ENCODE measurements around the gene BORCS5. TPM values are rescaled to one million over a fixed set of nuclear protein-coding genes. Genes with fewer than 3 reads are reported as not detected.
A peak's percentile ranks its signal among the peaks of the same experiment; 100 is the strongest.

Gene BORCS5
- total and polyA plus RNA-seq, 5 donors from 2014 or later: 25.0 to 39.2 (median 36.2) TPM

- H3K4me3 ChIP-seq (ENCODE audit: low read depth, low read length): no peak overlapping the region
- no peaks in the 10 kb centered on the region for H3K9me3 ChIP-seq (ENCODE audit: control insufficient read depth in 2 of 2, low read length in 2 of 2)
- DNase-seq (no peak), ATAC-seq (ENCODE audit: low read depth in 2 of 2) (no peak)
- no peaks in the 10 kb centered on the region for H3K27me3 ChIP-seq (ENCODE audit: control insufficient read depth, insufficient read depth, low read length)
- H3K4me1 ChIP-seq (ENCODE audit: control insufficient read depth, insufficient read depth, low read length, poor library complexity, severe bottlenecking): peaks cover 46% of the 10 kb centered on the region
- peaks cover 26 to 55% (median 40%) of the 10 kb centered on the region in 4 donors for H3K4me1 Mint-ChIP-seq
- no peaks in the 10 kb centered on the region for H3K9me3 Mint-ChIP-seq
- H3K27ac Mint-ChIP-seq: peak overlapping the region in 2 of 3 donors; percentile 68 to 98
- peaks cover 4% of the 10 kb centered on the region for H3K36me3 ChIP-seq (ENCODE audit: control insufficient read depth, insufficient read depth, low read length)
- no peaks in the 10 kb centered on the region for H3K27me3 Mint-ChIP-seq
- H3K4me3 Mint-ChIP-seq: peak overlapping the region in 2 of 4 donors; percentile 36 to 48
- no peak overlapping the region for H3K27ac ChIP-seq (ENCODE audit: insufficient read depth, low read length, poor library complexity, severe bottlenecking)
- H3K36me3 Mint-ChIP-seq: peaks cover 25% of the 10 kb centered on the region
Measured at GRCh38 chr12:12447236-12447635, 90.4 kb downstream of the BORCS5 start.

GRCh38 chr12:12447837-12448236 lies 91.0 kb downstream of the BORCS5 start:
- DNase-seq (no peak), ATAC-seq (ENCODE audit: low read depth in 2 of 2) (no peak)
- Mint-ChIP-seq H3K9me3 (no peaks in the 10 kb centered on the region), H3K27ac (peak overlapping the region in 1 of 3 donors; percentile 98), H3K4me1 (peaks cover 24 to 49% (median 37%) of the 10 kb centered on the region in 4 donors), H3K36me3 (peaks cover 29% of the 10 kb centered on the region), H3K27me3 (no peaks in the 10 kb centered on the region), H3K4me3 (peak overlapping the region in 1 of 4 donors; percentile 48)
- Histone ChIP-seq H3K27ac (ENCODE audit: insufficient read depth, low read length, poor library complexity, severe bottlenecking) (no peak overlapping the region), H3K36me3 (ENCODE audit: control insufficient read depth, insufficient read depth, low read length) (peaks cover 4% of the 10 kb centered on the region), H3K9me3 (ENCODE audit: control insufficient read depth in 2 of 2, low read length in 2 of 2) (no peaks in the 10 kb centered on the region), H3K4me1 (ENCODE audit: control insufficient read depth, insufficient read depth, low read length, poor library complexity, severe bottlenecking) (peaks cover 40% of the 10 kb centered on the region), H3K27me3 (ENCODE audit: control insufficient read depth, insufficient read depth, low read length) (no peaks in the 10 kb centered on the region), H3K4me3 (ENCODE audit: low read depth, low read length) (no peak overlapping the region)

GRCh38 chr12:12449533-12450025 lies 92.7 kb downstream of the BORCS5 start:
- H3K27ac ChIP-seq (ENCODE audit: insufficient read depth, low read length, poor library complexity, severe bottlenecking): no peak overlapping the region
- Mint-ChIP-seq H3K36me3 (peaks cover 30% of the 10 kb centered on the region), H3K4me1 (peaks cover 18 to 32% (median 23%) of the 10 kb centered on the region in 4 donors), H3K27ac (peak overlapping the region in 2 of 3 donors; percentile 43 to 54), H3K4me3 (no peak overlapping the region), H3K9me3 (no peaks in the 10 kb centered on the region), H3K27me3 (no peaks in the 10 kb centered on the region)
- H3K4me3 ChIP-seq (ENCODE audit: low read depth, low read length): no peak overlapping the region
- ATAC-seq (ENCODE audit: low read depth in 2 of 2) (no peak), DNase-seq (no peak)
- no peaks in the 10 kb centered on the region for H3K27me3 ChIP-seq (ENCODE audit: control insufficient read depth, insufficient read depth, low read length)
- peaks cover 23% of the 10 kb centered on the region for H3K4me1 ChIP-seq (ENCODE audit: control insufficient read depth, insufficient read depth, low read length, poor library complexity, severe bottlenecking)
- H3K9me3 ChIP-seq (ENCODE audit: control insufficient read depth in 2 of 2, low read length in 2 of 2): no peaks in the 10 kb centered on the region
- peaks cover 4% of the 10 kb centered on the region for H3K36me3 ChIP-seq (ENCODE audit: control insufficient read depth, insufficient read depth, low read length)

- Mint-ChIP-seq H3K9me3 (no peaks in the 10 kb centered on the region), H3K4me1 (peaks cover 18 to 30% (median 21%) of the 10 kb centered on the region in 4 donors), H3K27me3 (no peaks in the 10 kb centered on the region), H3K4me3 (no peak overlapping the region), H3K27ac (no peak overlapping the region), H3K36me3 (peaks cover 30% of the 10 kb centered on the region)
- Histone ChIP-seq H3K4me1 (ENCODE audit: control insufficient read depth, insufficient read depth, low read length, poor library complexity, severe bottlenecking) (peaks cover 18% of the 10 kb centered on the region), H3K27ac (ENCODE audit: insufficient read depth, low read length, poor library complexity, severe bottlenecking) (no peak overlapping the region), H3K27me3 (ENCODE audit: control insufficient read depth, insufficient read depth, low read length) (no peaks in the 10 kb centered on the region), H3K36me3 (ENCODE audit: control insufficient read depth, insufficient read depth, low read length) (peaks cover 4% of the 10 kb centered on the region), H3K9me3 (ENCODE audit: control insufficient read depth in 2 of 2, low read length in 2 of 2) (no peaks in the 10 kb centered on the region), H3K4me3 (ENCODE audit: low read depth, low read length) (no peak overlapping the region)
- DNase-seq (no peak), ATAC-seq (ENCODE audit: low read depth in 2 of 2) (no peak)
Measured at GRCh38 chr12:12450043-12450471, 93.2 kb downstream of the BORCS5 start.

GRCh38 chr12:12451098-12451497 lies 94.2 kb downstream of the BORCS5 start:
- Histone ChIP-seq H3K4me1 (ENCODE audit: control insufficient read depth, insufficient read depth, low read length, poor library complexity, severe bottlenecking) (peaks cover 13% of the 10 kb centered on the region), H3K27me3 (ENCODE audit: control insufficient read depth, insufficient read depth, low read length) (no peaks in the 10 kb centered on the region), H3K27ac (ENCODE audit: insufficient read depth, low read length, poor library complexity, severe bottlenecking) (no peak overlapping the region), H3K9me3 (ENCODE audit: control insufficient read depth in 2 of 2, low read length in 2 of 2) (no peaks in the 10 kb centered on the region), H3K36me3 (ENCODE audit: control insufficient read depth, insufficient read depth, low read length) (peaks cover 4% of the 10 kb centered on the region), H3K4me3 (ENCODE audit: low read depth, low read length) (no peak overlapping the region)
- Mint-ChIP-seq H3K4me3 (no peak overlapping the region), H3K36me3 (peaks cover 30% of the 10 kb centered on the region), H3K9me3 (no peaks in the 10 kb centered on the region), H3K27me3 (no peaks in the 10 kb centered on the region), H3K4me1 (peaks cover 18 to 33% (median 25%) of the 10 kb centered on the region in 4 donors), H3K27ac (no peak overlapping the region)
- no peak for DNase-seq
- no peak for ATAC-seq (ENCODE audit: low read depth in 2 of 2)

- H3K36me3 ChIP-seq (ENCODE audit: control insufficient read depth, insufficient read depth, low read length): peaks cover 4% of the 10 kb centered on the region
- Mint-ChIP-seq H3K4me1 (peaks cover 14 to 32% (median 23%) of the 10 kb centered on the region in 4 donors), H3K27ac (no peak overlapping the region), H3K4me3 (no peak overlapping the region), H3K9me3 (peaks cover 0 to 1% (median 0%) of the 10 kb centered on the region in 7 donors), H3K27me3 (no peaks in the 10 kb centered on the region), H3K36me3 (peaks cover 24% of the 10 kb centered on the region)
- H3K27me3 ChIP-seq (ENCODE audit: control insufficient read depth, insufficient read depth, low read length): no peaks in the 10 kb centered on the region
- H3K4me3 ChIP-seq (ENCODE audit: low read depth, low read length): no peak overlapping the region
- ATAC-seq (ENCODE audit: low read depth in 2 of 2) (no peak), DNase-seq (no peak)
- no peak overlapping the region for H3K27ac ChIP-seq (ENCODE audit: insufficient read depth, low read length, poor library complexity, severe bottlenecking)
- peaks cover 18% of the 10 kb centered on the region for H3K4me1 ChIP-seq (ENCODE audit: control insufficient read depth, insufficient read depth, low read length, poor library complexity, severe bottlenecking)
- no peaks in the 10 kb centered on the region for H3K9me3 ChIP-seq (ENCODE audit: control insufficient read depth in 2 of 2, low read length in 2 of 2)
Measured at GRCh38 chr12:12452326-12452902, 95.5 kb downstream of the BORCS5 start.

- ATAC-seq (ENCODE audit: low read depth in 2 of 2) (no peak), DNase-seq (no peak)
- H3K4me3 ChIP-seq (ENCODE audit: low read depth, low read length): no peak overlapping the region
- H3K36me3 Mint-ChIP-seq: peaks cover 27% of the 10 kb centered on the region
- H3K9me3 ChIP-seq (ENCODE audit: control insufficient read depth in 2 of 2, low read length in 2 of 2): no peaks in the 10 kb centered on the region
- H3K4me1 Mint-ChIP-seq: peaks cover 19 to 38% (median 29%) of the 10 kb centered on the region in 4 donors
- peak overlapping the region in 1 of 3 donors; percentile 16 for H3K27ac Mint-ChIP-seq
- H3K27ac ChIP-seq (ENCODE audit: insufficient read depth, low read length, poor library complexity, severe bottlenecking): no peak overlapping the region
- H3K4me3 Mint-ChIP-seq: no peak overlapping the region
- H3K27me3 ChIP-seq (ENCODE audit: control insufficient read depth, insufficient read depth, low read length): no peaks in the 10 kb centered on the region
- peaks cover 4% of the 10 kb centered on the region for H3K36me3 ChIP-seq (ENCODE audit: control insufficient read depth, insufficient read depth, low read length)
- H3K27me3 Mint-ChIP-seq: no peaks in the 10 kb centered on the region
- peaks cover 20% of the 10 kb centered on the region for H3K4me1 ChIP-seq (ENCODE audit: control insufficient read depth, insufficient read depth, low read length, poor library complexity, severe bottlenecking)
- peaks cover 0 to 1% (median 0%) of the 10 kb centered on the region in 7 donors for H3K9me3 Mint-ChIP-seq
Measured at GRCh38 chr12:12453635-12454034, 96.8 kb downstream of the BORCS5 start.

- no peak overlapping the region for H3K27ac ChIP-seq (ENCODE audit: insufficient read depth, low read length, poor library complexity, severe bottlenecking)
- no peak overlapping the region for H3K4me3 ChIP-seq (ENCODE audit: low read depth, low read length)
- H3K36me3 ChIP-seq (ENCODE audit: control insufficient read depth, insufficient read depth, low read length): no peaks in the 10 kb centered on the region
- no peaks in the 10 kb centered on the region for H3K27me3 ChIP-seq (ENCODE audit: control insufficient read depth, insufficient read depth, low read length)
- peaks cover 0 to 1% (median 0%) of the 10 kb centered on the region in 7 donors for H3K9me3 Mint-ChIP-seq
- H3K9me3 ChIP-seq (ENCODE audit: control insufficient read depth in 2 of 2, low read length in 2 of 2): no peaks in the 10 kb centered on the region
- peaks cover 20% of the 10 kb centered on the region for H3K4me1 ChIP-seq (ENCODE audit: control insufficient read depth, insufficient read depth, low read length, poor library complexity, severe bottlenecking)
- H3K4me1 Mint-ChIP-seq: peaks cover 15 to 35% (median 28%) of the 10 kb centered on the region in 4 donors
- H3K36me3 Mint-ChIP-seq: peaks cover 24% of the 10 kb centered on the region
- H3K4me3 Mint-ChIP-seq: no peak overlapping the region
- ATAC-seq (ENCODE audit: low read depth in 2 of 2) (no peak), DNase-seq (no peak)
- peak overlapping the region in 2 of 3 donors; percentile 2 to 16 for H3K27ac Mint-ChIP-seq
- no peaks in the 10 kb centered on the region for H3K27me3 Mint-ChIP-seq
Measured at GRCh38 chr12:12454315-12454714, 97.4 kb downstream of the BORCS5 start.
